Cerebellar nuclear complex (tissue), 1 donor: ENCODE data around the gene HSPH1.

ENCODE experiments used
- DNase-seq, 2 experiments: peaks; one replicate each; lab custom pipeline; 2025; lab: John Stamatoyannopoulos, UW

The HSPH1 gene

GRCh38 chr13:31096654-31097302 is 64.9 kb downstream of the HSPH1 start:
- DNase-seq = no peak

GRCh38 chr13:31094331-31095015 is 67.2 kb downstream of the HSPH1 start:
- DNase-seq = no peak

- no peak for DNase-seq
Measured at GRCh38 chr13:31093145-31093885, 68.4 kb downstream of the HSPH1 start.

- no peak for DNase-seq
Measured at GRCh38 chr13:31092646-31093045, 69.1 kb downstream of the HSPH1 start.

- no peak for DNase-seq
Measured at GRCh38 chr13:31090961-31091624, 70.6 kb downstream of the HSPH1 start.

- DNase-seq = no peak
Measured at GRCh38 chr13:31090096-31090495, 71.6 kb downstream of the HSPH1 start.

- no peak for DNase-seq
Measured at GRCh38 chr13:31089649-31090048, 72.1 kb downstream of the HSPH1 start.

- DNase-seq = no peak
Measured at GRCh38 chr13:31088826-31089420, 72.8 kb downstream of the HSPH1 start.
